Caco-2 (cell line): ENCODE data around the gene NPLOC4. TPM values are rescaled to one million over a fixed set of nuclear protein-coding genes. Genes with fewer than 3 reads are reported as not detected.
A peak's percentile ranks its signal among the peaks of the same experiment; 100 is the strongest.

Source experiments
- BruUV-seq: library from RNA; stranded (reverse); fragments of 400-500 nt; replicated peaks from 2 replicates; lab custom pipeline; 2021; lab: Mats Ljungman, UMichigan
- CTCF ChIA-PET: fragments of 300-600 bp; sonication (Branson Sonifier 250); formaldehyde crosslinking; loops from one replicate; lab custom pipeline; 2022; ENCODE audit warnings: antibody characterized with exemption; lab: Charles Lee
- POLR2A ChIA-PET: fragments of 300-600 bp; sonication (Branson Sonifier 250); formaldehyde crosslinking; loops from one replicate; lab custom pipeline; 2022; ENCODE audit warnings: antibody characterized with exemption; lab: Charles Lee
- DNase-seq, 2 experiments: peaks; one replicate each; pipeline versions ENCODE4 v3.0.0 to v3.0.0-alpha.2; 2020 to 2022
- H3K27me3 ChIP-seq: replicated peaks from 2 replicates; pipeline ENCODE4 v1.6.0; 2011; ENCODE audit warnings: low read length; ENCODE audit not compliant: control insufficient read depth, insufficient read depth
- H3K36me3 ChIP-seq: 2 replicates; pipeline ENCODE4 v1.5.1; 2011; ENCODE audit warnings: low read length; ENCODE audit not compliant: control insufficient read depth, insufficient read depth
- H3K4me1 ChIP-seq: fragments of 250-450 bp; sonication (Bioruptor Pico); 2 replicates; pipeline ENCODE4 v1.5.1; 2020; ENCODE audit warnings: mild to moderate bottlenecking
- H3K4me3 ChIP-seq: 2 replicates; pipeline ENCODE4 v1.5.1; 2011; ENCODE audit warnings: low read depth, mild to moderate bottlenecking, control low read depth, low read length
- H3K9me3 ChIP-seq: fragments of 250-450 bp; sonication (Bioruptor Pico); 2 replicates; pipeline ENCODE4 v1.5.1; 2020; ENCODE audit warnings: mild to moderate bottlenecking, moderate library complexity
- H3K27ac Mint-ChIP-seq: one replicate; pipeline ENCODE4 v1.8.0; 2022; ENCODE audit warnings: mixed read lengths; ENCODE audit not compliant: unreplicated experiment
- H3K27me3 Mint-ChIP-seq: one replicate; pipeline ENCODE4 v1.8.0; 2022; ENCODE audit warnings: mixed read lengths; ENCODE audit not compliant: insufficient read depth, unreplicated experiment
- H3K36me3 Mint-ChIP-seq: one replicate; pipeline ENCODE4 v1.8.0; 2022; ENCODE audit warnings: mild to moderate bottlenecking, mixed read lengths; ENCODE audit not compliant: insufficient read depth, unreplicated experiment
- H3K4me1 Mint-ChIP-seq: one replicate; pipeline ENCODE4 v1.8.0; 2022; ENCODE audit warnings: low read depth, mixed read lengths; ENCODE audit not compliant: unreplicated experiment
- H3K4me3 Mint-ChIP-seq: one replicate; pipeline ENCODE4 v1.8.0; 2022; ENCODE audit warnings: mild to moderate bottlenecking, moderate library complexity, mixed read lengths; ENCODE audit not compliant: unreplicated experiment
- H3K9me3 Mint-ChIP-seq: one replicate; pipeline ENCODE4 v1.8.0; 2022; ENCODE audit warnings: mixed read lengths; ENCODE audit not compliant: unreplicated experiment
- CTCF ChIP-seq, 2 experiments: fragments of 200-600 bp in 1 of 2; IDR thresholded peaks; 1 replicate in 1 of 2; 2 replicates in 1 of 2; pipeline versions ENCODE4 v1.5.1 to v1.8.0; 2011 to 2022; ENCODE audit warnings: antibody characterized with exemption in 1 of 2, control low read depth in 1 of 2, inconsistent platforms in 1 of 2, low read depth in 1 of 2, low read length in 1 of 2, mild to moderate bottlenecking in 1 of 2, moderate library complexity in 1 of 2; ENCODE audit not compliant: insufficient read depth in 1 of 2, severe bottlenecking in 1 of 2, unreplicated experiment in 1 of 2
- intact Hi-C: fragments of 100-400 bp; cut with micrococcal nuclease; formaldehyde crosslinking; loops from one replicate; pipeline ENCODE4 v1.10.0; 2022; ENCODE audit not compliant: unreplicated experiment
- total RNA-seq: library from RNA; stranded (reverse); gene quantifications from 2 replicates; pipeline ENCODE4 v1.2.3, GENCODE V29; 2022

Gene NPLOC4
- total RNA-seq, 1 experiment from 2014 or later = 139 TPM

GRCh38 chr17:81581758-81582157 lies 55.2 kb downstream of the NPLOC4 start:
- no TSS peak for BruUV-seq
- Mint-ChIP-seq H3K4me3 (no peak overlapping the region), H3K4me1 (peaks cover 33% of the 10 kb centered on the region), H3K9me3 (no peaks in the 10 kb centered on the region), H3K27me3 (no peaks in the 10 kb centered on the region), H3K27ac (no peak overlapping the region), H3K36me3 (peaks cover 88% of the 10 kb centered on the region)
- intact Hi-C loops = no loop called here
- Histone ChIP-seq H3K4me3 (no peak overlapping the region), H3K36me3 (peaks cover 7% of the 10 kb centered on the region), H3K4me1 (peaks cover 17% of the 10 kb centered on the region), H3K27me3 (no peaks in the 10 kb centered on the region), H3K9me3 (no peaks in the 10 kb centered on the region)
- ChIA-PET POLR2A (no interaction called here), CTCF (no interaction called here)
- TF ChIP-seq CTCF (IDR thresholded peaks at IDR 0.05; ENCODE audit: insufficient read depth in 1 of 2, low read depth in 1 of 2, low read length in 1 of 2, severe bottlenecking in 1 of 2, unreplicated experiment in 1 of 2) = no peak
- no peak for DNase-seq

DNA sequence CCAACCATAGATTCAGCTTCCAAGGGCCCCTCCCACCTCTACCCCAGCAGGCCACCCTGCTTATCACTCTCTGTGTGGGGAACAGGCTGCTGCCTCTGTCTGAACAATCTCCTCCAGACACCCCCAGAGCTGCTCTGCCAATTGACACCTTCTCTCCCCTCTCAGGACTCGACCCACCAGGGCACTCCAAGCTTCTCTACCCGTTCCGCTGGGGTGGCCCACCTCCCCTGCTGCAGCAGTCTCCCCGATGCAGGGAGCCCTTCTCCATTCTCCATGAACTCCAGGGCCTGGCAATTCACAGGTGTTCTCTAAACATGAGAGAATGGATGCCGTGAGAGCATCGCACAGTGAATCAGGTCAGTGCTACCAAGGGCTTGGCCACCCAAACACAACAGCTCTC lies 56.4 kb downstream of the NPLOC4 start:
- peaks cover 86% of the 10 kb centered on the region for H3K36me3 Mint-ChIP-seq
- BruUV-seq = no TSS peak

GRCh38 chr17:81579821-81580321 lies 57.0 kb downstream of the NPLOC4 start:
- Mint-ChIP-seq H3K27ac (peak overlapping the region; percentile 50), H3K4me1 (peaks cover 43% of the 10 kb centered on the region), H3K36me3 (peaks cover 86% of the 10 kb centered on the region), H3K9me3 (no peaks in the 10 kb centered on the region), H3K4me3 (no peak overlapping the region), H3K27me3 (no peaks in the 10 kb centered on the region)
- Histone ChIP-seq H3K27me3 (no peaks in the 10 kb centered on the region), H3K4me3 (no peak overlapping the region), H3K9me3 (no peaks in the 10 kb centered on the region), H3K4me1 (peaks cover 22% of the 10 kb centered on the region), H3K36me3 (peaks cover 9% of the 10 kb centered on the region)
- no peak for TF ChIP-seq CTCF (IDR thresholded peaks at IDR 0.05; ENCODE audit: insufficient read depth in 1 of 2, low read depth in 1 of 2, low read length in 1 of 2, severe bottlenecking in 1 of 2, unreplicated experiment in 1 of 2)
- DNase-seq = no peak
- POLR2A ChIA-PET = interaction anchor here (0.6 kb wide), 1 partner anchor 357 kb away, joined by 5 read pairs; the partner anchor contains the start of gene CEP131
- CTCF ChIA-PET = no interaction called here
- intact Hi-C loops = no loop called here
- no TSS peak for BruUV-seq

More for the DNA sequence above, 56.4 kb downstream of the NPLOC4 start:
- Mint-ChIP-seq H3K27ac (peak overlapping the region; percentile 50), H3K4me3 (no peak overlapping the region), H3K4me1 (peaks cover 43% of the 10 kb centered on the region), H3K27me3 (no peaks in the 10 kb centered on the region), H3K9me3 (no peaks in the 10 kb centered on the region)
- ChIA-PET CTCF (no interaction called here), POLR2A (interaction anchor here (0.6 kb wide), 1 partner anchor 358 kb away, joined by 5 read pairs; the partner anchor contains the start of gene CEP131)
- no peak for TF ChIP-seq CTCF (IDR thresholded peaks at IDR 0.05; ENCODE audit: insufficient read depth in 1 of 2, low read depth in 1 of 2, low read length in 1 of 2, severe bottlenecking in 1 of 2, unreplicated experiment in 1 of 2)
- no peak overlapping the region for H3K4me3 ChIP-seq
- intact Hi-C loops = no loop called here
- no peaks in the 10 kb centered on the region for H3K27me3 ChIP-seq
- peaks cover 6% of the 10 kb centered on the region for H3K36me3 ChIP-seq
- DNase-seq = no peak
- H3K9me3 ChIP-seq = no peaks in the 10 kb centered on the region
- peaks cover 21% of the 10 kb centered on the region for H3K4me1 ChIP-seq
